Mesendoderm (in vitro differentiated cells): ENCODE data around the gene KLRD1.

ENCODE experiments used
- DNase-seq: peaks from one replicate; pipeline ENCODE4 v3.0.0; 2013
- H2AK5ac ChIP-seq: 2 replicates; pipeline ENCODE4 v1.6.1; 2013; ENCODE audit warnings: low read length, inconsistent platforms
- H2BK120ac ChIP-seq: 2 replicates; pipeline ENCODE4 v1.6.1; 2013; ENCODE audit warnings: low read depth, mild to moderate bottlenecking, low read length, moderate library complexity, mixed read lengths
- H2BK15ac ChIP-seq: replicated peaks from 2 replicates; pipeline ENCODE4 v1.6.1; 2013; ENCODE audit warnings: low read depth, mild to moderate bottlenecking, moderate library complexity
- H2BK5ac ChIP-seq: 2 replicates; pipeline ENCODE4 v1.6.1; 2013; ENCODE audit warnings: low read length, inconsistent platforms
- H3K18ac ChIP-seq: 2 replicates; pipeline ENCODE4 v1.6.1; 2013; ENCODE audit warnings: mild to moderate bottlenecking, low read length, mixed read lengths
- H3K23ac ChIP-seq: one replicate; pipeline ENCODE4 v1.6.1; 2013; ENCODE audit warnings: low read length
- H3K27ac ChIP-seq: 2 replicates; pipeline ENCODE4 v1.5.1; 2013; ENCODE audit warnings: low read depth, mild to moderate bottlenecking, inconsistent platforms, low read length, moderate library complexity
- H3K27me3 ChIP-seq: 2 replicates; pipeline ENCODE4 v1.6.1; 2013; ENCODE audit warnings: low read length, control low read depth, mild to moderate bottlenecking, inconsistent platforms; ENCODE audit not compliant: insufficient read depth, poor library complexity
- H3K36me3 ChIP-seq: 2 replicates; pipeline ENCODE4 v1.6.1; 2013; ENCODE audit warnings: low read length, inconsistent platforms; ENCODE audit not compliant: control insufficient read depth, insufficient read depth
- H3K4ac ChIP-seq: one replicate; pipeline ENCODE4 v1.6.1; 2013; ENCODE audit warnings: low read depth, mild to moderate bottlenecking, low read length, moderate library complexity
- H3K4me1 ChIP-seq: 2 replicates; pipeline ENCODE4 v1.6.1; 2013; ENCODE audit warnings: low read depth, low read length, inconsistent platforms; ENCODE audit not compliant: control insufficient read depth
- H3K4me2 ChIP-seq: 2 replicates; pipeline ENCODE4 v1.6.1; 2013; ENCODE audit warnings: low read length
- H3K4me3 ChIP-seq: 2 replicates; pipeline ENCODE4 v1.5.1; 2013; ENCODE audit warnings: mild to moderate bottlenecking, low read length
- H3K56ac ChIP-seq: one replicate; pipeline ENCODE4 v1.6.1; 2013; ENCODE audit warnings: low read length
- H3K79me1 ChIP-seq: 2 replicates; pipeline ENCODE4 v1.6.1; 2013; ENCODE audit warnings: low read length, inconsistent platforms
- H3K79me2 ChIP-seq: 2 replicates; pipeline ENCODE4 v1.6.1; 2013; ENCODE audit warnings: mild to moderate bottlenecking, low read length; ENCODE audit not compliant: control insufficient read depth, insufficient read depth
- H3K9ac ChIP-seq: 2 replicates; pipeline ENCODE4 v1.6.1; 2013; ENCODE audit warnings: low read length, inconsistent platforms
- H4K5ac ChIP-seq: one replicate; pipeline ENCODE4 v1.6.1; 2013; ENCODE audit warnings: low read length
- H4K8ac ChIP-seq: one replicate; pipeline ENCODE4 v1.6.1; 2013; ENCODE audit warnings: low read depth, mild to moderate bottlenecking, control low read depth, low read length, moderate library complexity
- WGBS: extraction: QIAGEN DNeasy Blood & Tissue Kit; methylation state at CpG from one replicate; pipeline ENCODE4 v1.1.7; 2013; ENCODE audit warnings: low lambda C conversion rate, missing lambda C conversion rate; ENCODE audit not compliant: insufficient coverage; ENCODE audit errors: extremely low coverage; 5-methylcytosine and 5-hydroxymethylcytosine counted together

Gene KLRD1

GRCh38 chr12:10293570-10294227 is 14.0 kb upstream of the KLRD1 start:
- no peaks in the 10 kb centered on the region for H3K27me3 ChIP-seq
- H2BK15ac ChIP-seq: no peak overlapping the region
- H3K18ac ChIP-seq: no peak overlapping the region
- no peak overlapping the region for H4K8ac ChIP-seq
- H3K9ac ChIP-seq: no peak overlapping the region
- no peak overlapping the region for H3K56ac ChIP-seq
- H3K79me1 ChIP-seq: no peaks in the 10 kb centered on the region
- no peak overlapping the region for H3K4ac ChIP-seq
- H3K4me1 ChIP-seq: no peaks in the 10 kb centered on the region
- H3K79me2 ChIP-seq: no peaks in the 10 kb centered on the region
- no peak overlapping the region for H2BK120ac ChIP-seq
- H3K23ac ChIP-seq: no peak overlapping the region
- no peak for DNase-seq
- H2AK5ac ChIP-seq: no peak overlapping the region
- H3K4me3 ChIP-seq: no peak overlapping the region
- H3K27ac ChIP-seq: no peak overlapping the region
- H4K5ac ChIP-seq: no peak overlapping the region
- H2BK5ac ChIP-seq: no peak overlapping the region
- no peak overlapping the region for H3K4me2 ChIP-seq
- WGBS: no CpG with 5 or more reads among the region's 3 CpGs
- no peaks in the 10 kb centered on the region for H3K36me3 ChIP-seq

GRCh38 chr12:10301103-10301502 is 6.6 kb upstream of the KLRD1 start:
- Histone ChIP-seq H3K4me3 (no peak overlapping the region), H3K79me1 (no peaks in the 10 kb centered on the region), H2AK5ac (no peak overlapping the region), H2BK15ac (no peak overlapping the region), H3K56ac (no peak overlapping the region), H3K79me2 (no peaks in the 10 kb centered on the region), H3K4me2 (no peak overlapping the region), H4K5ac (no peak overlapping the region), H3K27me3 (no peaks in the 10 kb centered on the region), H2BK120ac (no peak overlapping the region), H3K4ac (no peak overlapping the region), H3K23ac (no peak overlapping the region), H3K9ac (no peak overlapping the region), H2BK5ac (no peak overlapping the region), H3K4me1 (no peaks in the 10 kb centered on the region), H3K36me3 (no peaks in the 10 kb centered on the region), H4K8ac (no peak overlapping the region), H3K18ac (no peak overlapping the region), H3K27ac (no peak overlapping the region)
- no CpG with 5 or more reads among the region's 1 CpG for WGBS
- DNase-seq: no peak

- Histone ChIP-seq H3K4me2 (no peak overlapping the region), H3K56ac (no peak overlapping the region), H3K27ac (no peak overlapping the region), H3K4me3 (no peak overlapping the region), H2BK15ac (no peak overlapping the region), H3K79me1 (no peaks in the 10 kb centered on the region), H4K5ac (no peak overlapping the region), H3K18ac (no peak overlapping the region), H3K9ac (no peak overlapping the region), H4K8ac (no peak overlapping the region), H3K4me1 (no peaks in the 10 kb centered on the region), H2AK5ac (no peak overlapping the region), H2BK5ac (no peak overlapping the region), H3K23ac (no peak overlapping the region), H3K36me3 (no peaks in the 10 kb centered on the region), H3K79me2 (no peaks in the 10 kb centered on the region), H3K27me3 (no peaks in the 10 kb centered on the region), H3K4ac (no peak overlapping the region), H2BK120ac (no peak overlapping the region)
- no CpG with 5 or more reads among the region's 3 CpGs for WGBS
- no peak for DNase-seq
Observed at GRCh38 chr12:10304161-10304574, 3.5 kb upstream of the KLRD1 start.

GRCh38 chr12:10305411-10305810 is 2.3 kb upstream of the KLRD1 start:
- Histone ChIP-seq H3K4me1 (no peaks in the 10 kb centered on the region), H3K9ac (no peak overlapping the region), H3K4me3 (no peak overlapping the region), H3K4me2 (no peak overlapping the region), H3K79me2 (no peaks in the 10 kb centered on the region), H2BK5ac (no peak overlapping the region), H3K27ac (no peak overlapping the region), H3K4ac (no peak overlapping the region), H3K56ac (no peak overlapping the region), H3K36me3 (no peaks in the 10 kb centered on the region), H3K18ac (no peak overlapping the region), H4K8ac (no peak overlapping the region), H2BK120ac (no peak overlapping the region), H3K23ac (no peak overlapping the region), H2BK15ac (no peak overlapping the region), H3K27me3 (no peaks in the 10 kb centered on the region), H2AK5ac (no peak overlapping the region), H3K79me1 (no peaks in the 10 kb centered on the region), H4K5ac (no peak overlapping the region)
- DNase-seq: no peak
- WGBS: no CpG with 5 or more reads among the region's 5 CpGs

GRCh38 chr12:10310926-10311720 is 3.5 kb downstream of the KLRD1 start:
- Histone ChIP-seq H3K4me3 (no peak overlapping the region), H2AK5ac (no peak overlapping the region), H3K27ac (no peak overlapping the region), H3K18ac (no peak overlapping the region), H3K23ac (no peak overlapping the region), H2BK120ac (no peak overlapping the region), H3K4ac (no peak overlapping the region), H3K4me2 (no peak overlapping the region), H3K36me3 (no peaks in the 10 kb centered on the region), H4K5ac (no peak overlapping the region), H3K4me1 (no peaks in the 10 kb centered on the region), H3K9ac (no peak overlapping the region), H2BK5ac (no peak overlapping the region), H3K56ac (no peak overlapping the region), H2BK15ac (no peak overlapping the region), H3K27me3 (no peaks in the 10 kb centered on the region), H3K79me2 (no peaks in the 10 kb centered on the region), H3K79me1 (no peaks in the 10 kb centered on the region), H4K8ac (no peak overlapping the region)
- no peak for DNase-seq
- 100% methylated on average over 1 of the region's 4 CpGs for WGBS
